A673 (cell line): Measurements from ENCODE around the gene BRPF1. TPM values are rescaled to one million over a fixed set of nuclear protein-coding genes. Genes with fewer than 3 reads are reported as not detected.

ENCODE experiments used
- BruUV-seq: library from RNA; stranded (reverse); fragments of 400-500 nt; replicated peaks from 2 replicates; lab custom pipeline; 2021; lab: Mats Ljungman, UMichigan
- CTCF ChIA-PET: fragments of 300-600 bp; sonication (Branson Sonifier 250); formaldehyde crosslinking; loops from one replicate; lab custom pipeline; 2022; ENCODE audit warnings: antibody characterized with exemption; lab: Charles Lee
- POLR2A ChIA-PET: fragments of 300-600 bp; sonication (Branson Sonifier 250); formaldehyde crosslinking; loops from one replicate; lab custom pipeline; 2022; ENCODE audit warnings: antibody characterized with exemption; ENCODE audit not compliant: low non-redundant PET; lab: Charles Lee
- DNase-seq: peaks from one replicate; pipeline ENCODE4 v3.0.0-alpha.2; 2015; ENCODE audit warnings: low spot score
- H3K27ac ChIP-seq: fragments of 200-600 bp; sonication (generic); 2 replicates; pipeline ENCODE4 v1.5.1; 2016; ENCODE audit warnings: mixed run types, low read depth, mild to moderate bottlenecking, mixed read lengths, antibody characterized with exemption, low read length; ENCODE audit not compliant: poor library complexity, severe bottlenecking
- H3K27me3 ChIP-seq: fragments of 200-600 bp; sonication (generic); replicated peaks from 2 replicates; pipeline ENCODE4 v1.6.1; 2017; ENCODE audit warnings: mixed run types, low read depth, mild to moderate bottlenecking, mixed read lengths, antibody characterized with exemption, low read length; ENCODE audit not compliant: insufficient read depth, poor library complexity
- H3K36me3 ChIP-seq: fragments of 200-600 bp; sonication (generic); 2 replicates; pipeline ENCODE4 v1.6.1; 2016; ENCODE audit warnings: mixed run types, mild to moderate bottlenecking, mixed read lengths, antibody characterized with exemption, low read length; ENCODE audit not compliant: insufficient read depth, poor library complexity, severe bottlenecking
- H3K4me1 ChIP-seq: fragments of 200-600 bp; sonication (generic); 2 replicates; pipeline ENCODE4 v1.6.1; 2017; ENCODE audit warnings: mixed run types, mild to moderate bottlenecking, mixed read lengths, antibody characterized with exemption, low read length; ENCODE audit not compliant: insufficient read depth, poor library complexity, severe bottlenecking
- H3K4me3 ChIP-seq: fragments of 200-600 bp; sonication (generic); 2 replicates; pipeline ENCODE4 v1.5.1; 2016; ENCODE audit warnings: low read depth, mixed run types, mild to moderate bottlenecking, mixed read lengths, low read length; ENCODE audit not compliant: poor library complexity, severe bottlenecking
- H3K9me3 ChIP-seq: fragments of 200-600 bp; sonication (generic); 2 replicates; pipeline ENCODE4 v1.6.1; 2016; ENCODE audit warnings: mixed run types, low read depth, mild to moderate bottlenecking, mixed read lengths, antibody characterized with exemption, low read length; ENCODE audit not compliant: poor library complexity, severe bottlenecking
- EZH2 ChIP-seq: fragments of 200-600 bp; sonication (generic); IDR thresholded peaks from 2 replicates; pipeline ENCODE4 v1.6.1; 2017; ENCODE audit warnings: borderline replicate concordance, low read depth, mild to moderate bottlenecking, mixed read lengths, antibody characterized with exemption, low read length; ENCODE audit not compliant: poor library complexity, severe bottlenecking
- intact Hi-C: fragments of 100-400 bp; cut with micrococcal nuclease; formaldehyde crosslinking; loops from one replicate; pipeline ENCODE4 v1.10.0; 2022; ENCODE audit not compliant: unreplicated experiment
- total RNA-seq: library from RNA; stranded (reverse); gene quantifications from 2 replicates; pipeline ENCODE4 v1.2.3, GENCODE V29; 2021
- TF ChIP-seq, protein P1 (sequence below): fragments of 300-800, 200-600 bp; sonication (generic); conservative IDR thresholded peaks from 2 replicates; pipeline ENCODE4 v1.5.1; 2017; ENCODE audit warnings: low read depth, mild to moderate bottlenecking, antibody characterized with exemption, low read length, moderate library complexity, mixed read lengths

BRPF1 gene
- total RNA-seq, 1 experiment from 2014 or later, result 32.0 TPM

DNA sequence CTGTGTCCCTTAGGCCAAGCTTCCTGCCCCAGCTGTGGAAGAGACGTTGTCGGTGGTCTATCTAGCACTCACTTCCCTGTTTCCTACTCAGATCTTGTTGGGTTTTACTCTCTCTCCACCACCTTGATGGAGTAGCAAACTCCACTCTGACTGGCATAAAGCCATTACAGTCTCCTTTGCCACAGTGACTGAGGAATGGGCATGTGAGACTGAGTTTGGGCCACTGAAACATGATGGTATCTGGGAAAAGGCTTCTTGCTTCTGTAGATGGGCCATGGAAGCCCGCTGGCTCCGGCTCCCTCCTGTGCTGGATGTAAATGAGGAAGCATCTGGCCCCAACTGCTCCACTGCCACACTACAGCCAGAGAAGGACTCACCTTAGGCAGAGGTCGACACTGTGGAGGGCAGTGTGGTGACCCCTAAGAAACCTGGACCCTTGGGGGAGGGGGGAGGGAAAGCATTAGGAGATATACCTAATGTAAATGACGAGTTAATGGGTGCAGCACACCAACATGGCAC lies 47.6 kb downstream of the BRPF1 start:
- no peaks in the 10 kb centered on the region for H3K4me1 ChIP-seq
- H3K36me3 ChIP-seq, result peaks cover 9% of the 10 kb centered on the region
- H3K4me3 ChIP-seq, result no peak overlapping the region
- no TSS peak for BruUV-seq
- CTCF ChIA-PET, result no interaction called here
- POLR2A ChIA-PET, result no interaction called here
- no peak for DNase-seq
- intact Hi-C loops, result no loop called here
- no peaks in the 10 kb centered on the region for H3K9me3 ChIP-seq
- H3K27me3 ChIP-seq, result no peaks in the 10 kb centered on the region
- H3K27ac ChIP-seq, result no peak overlapping the region
- no peak for TF ChIP-seq EZH2
- TF ChIP-seq, protein P1, sequence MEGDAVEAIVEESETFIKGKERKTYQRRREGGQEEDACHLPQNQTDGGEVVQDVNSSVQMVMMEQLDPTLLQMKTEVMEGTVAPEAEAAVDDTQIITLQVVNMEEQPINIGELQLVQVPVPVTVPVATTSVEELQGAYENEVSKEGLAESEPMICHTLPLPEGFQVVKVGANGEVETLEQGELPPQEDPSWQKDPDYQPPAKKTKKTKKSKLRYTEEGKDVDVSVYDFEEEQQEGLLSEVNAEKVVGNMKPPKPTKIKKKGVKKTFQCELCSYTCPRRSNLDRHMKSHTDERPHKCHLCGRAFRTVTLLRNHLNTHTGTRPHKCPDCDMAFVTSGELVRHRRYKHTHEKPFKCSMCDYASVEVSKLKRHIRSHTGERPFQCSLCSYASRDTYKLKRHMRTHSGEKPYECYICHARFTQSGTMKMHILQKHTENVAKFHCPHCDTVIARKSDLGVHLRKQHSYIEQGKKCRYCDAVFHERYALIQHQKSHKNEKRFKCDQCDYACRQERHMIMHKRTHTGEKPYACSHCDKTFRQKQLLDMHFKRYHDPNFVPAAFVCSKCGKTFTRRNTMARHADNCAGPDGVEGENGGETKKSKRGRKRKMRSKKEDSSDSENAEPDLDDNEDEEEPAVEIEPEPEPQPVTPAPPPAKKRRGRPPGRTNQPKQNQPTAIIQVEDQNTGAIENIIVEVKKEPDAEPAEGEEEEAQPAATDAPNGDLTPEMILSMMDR, result no peak

DNA sequence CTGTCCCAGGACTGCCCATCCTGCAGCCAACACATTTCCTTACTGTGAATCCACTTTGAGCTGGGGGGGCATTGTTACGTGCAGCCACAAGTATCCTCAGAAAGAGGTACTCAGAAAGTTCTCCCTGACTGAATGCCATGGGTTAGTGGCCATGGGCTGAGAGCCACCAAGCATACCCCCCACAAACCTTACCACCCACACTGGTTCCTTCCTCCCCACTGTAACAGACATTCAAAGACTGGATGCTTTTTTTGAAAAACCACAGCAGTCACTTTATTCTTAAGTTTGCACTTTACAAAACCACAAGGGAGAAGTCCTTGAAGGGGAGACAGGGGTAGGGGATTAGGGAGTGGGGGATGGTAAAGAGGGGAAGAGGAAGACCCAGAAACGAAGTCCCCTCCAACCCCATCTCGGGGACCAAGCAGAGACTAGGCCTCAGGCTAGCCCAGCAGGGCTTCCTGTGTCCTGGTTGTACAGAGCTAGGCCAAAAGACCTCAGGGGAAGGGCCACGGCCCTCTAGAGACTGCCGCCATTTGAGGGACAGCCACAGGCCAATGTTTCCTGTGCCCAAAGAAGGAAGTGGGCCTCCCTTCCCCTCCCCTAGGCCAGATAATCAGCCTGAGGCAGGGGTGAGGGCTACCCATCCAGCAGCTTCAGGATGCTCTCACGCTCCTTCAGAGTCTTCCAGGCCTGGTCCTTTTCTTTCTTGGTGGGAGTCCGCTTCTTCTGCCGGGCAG lies 48.4 kb downstream of the BRPF1 start:
- TF ChIP-seq EZH2, result no peak
- TF ChIP-seq, protein P1, result no peak
- Histone ChIP-seq H3K9me3 (no peaks in the 10 kb centered on the region), H3K36me3 (peaks cover 12% of the 10 kb centered on the region), H3K4me3 (no peak overlapping the region), H3K4me1 (no peaks in the 10 kb centered on the region), H3K27ac (no peak overlapping the region), H3K27me3 (no peaks in the 10 kb centered on the region)
- intact Hi-C loops, result no loop called here
- POLR2A ChIA-PET, result no interaction called here
- CTCF ChIA-PET, result no interaction called here
- DNase-seq, result no peak
- BruUV-seq, result TSS peak; percentile 64

DNA sequence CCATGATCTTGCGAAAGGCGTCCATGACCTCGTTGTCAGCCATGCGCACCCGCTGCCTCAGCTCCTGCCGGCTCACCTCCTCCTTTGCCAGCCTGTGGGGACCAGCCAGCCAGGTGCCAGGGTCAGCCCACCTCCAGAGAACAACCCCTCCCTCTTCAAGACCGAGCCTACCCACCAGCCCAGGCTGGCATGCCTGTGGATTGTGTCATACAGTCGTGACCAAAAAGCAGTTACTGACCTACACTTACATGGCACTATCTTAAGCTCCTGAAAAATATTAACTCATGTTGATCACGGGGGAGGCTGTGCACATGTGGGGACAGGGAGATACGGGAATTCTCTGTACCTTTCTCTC lies 48.9 kb downstream of the BRPF1 start:
- no TSS peak for BruUV-seq
- H3K36me3 ChIP-seq, result peaks cover 18% of the 10 kb centered on the region
- H3K27ac ChIP-seq, result no peak overlapping the region
- no peaks in the 10 kb centered on the region for H3K4me1 ChIP-seq
- H3K27me3 ChIP-seq, result no peaks in the 10 kb centered on the region
- no peaks in the 10 kb centered on the region for H3K9me3 ChIP-seq
- POLR2A ChIA-PET, result no interaction called here
- TF ChIP-seq, protein P1, result no peak
- no peak for TF ChIP-seq EZH2
- DNase-seq, result no peak
- CTCF ChIA-PET, result no interaction called here
- intact Hi-C loops, result no loop called here
- H3K4me3 ChIP-seq, result no peak overlapping the region
